Placental pericyte (primary cell): ENCODE data around the gene SCLT1. TPM values are rescaled to one million over a fixed set of nuclear protein-coding genes. Genes with fewer than 3 reads are reported as not detected.

Experiments used
- small RNA-seq: library from RNA; depleted of rRNA; stranded (forward); fragments of <200 nt; gene quantifications from one replicate; pipeline ENCODE3, GENCODE V24; 2012; ENCODE audit warnings: low replicate concordance
- total RNA-seq: library from RNA; depleted of rRNA; stranded (reverse); fragments of >200 nt; gene quantifications from 2 replicates; pipeline ENCODE4 v1.2.3, GENCODE V29; 2012

Gene SCLT1
- total RNA-seq: 5.5 and 23.0 TPM in 2 replicates

GRCh38 chr4:129093191-129093920 lies at the start of gene SCLT1:
TSS of gene SCLT1 (minus strand) at chr4:129093539. CDS start at chr4:129093103, 436 bp downstream.

GRCh38 chr4:129095811-129096454 lies 2.6 kb upstream of the SCLT1 start, which contains the start of gene C4orf33:
TSS of gene C4orf33 (plus strand) at chr4:129096152. CDS start at chr4:129102611, 6,459 bp downstream.

Small RNA genes within 50 kb of the gene (small RNA-seq; reads per million reads assigned to genes)
- not detected for gene AC093826.2

Other genes with a start within 250 kb of the SCLT1 start
- gene C4orf33, start 2.6 kb upstream of the SCLT1 start, total RNA-seq: 2.4 and 6.9 TPM in 2 replicates